ENCODE data around the gene RAB44.

- TF ChIP-seq ZBTB33 (IDR thresholded peaks at IDR 0.05; ENCODE audit: borderline replicate concordance, low read depth) (no peak), CTCF (IDR thresholded peaks at IDR 0.05) (no peak), YY1 (IDR thresholded peaks at IDR 0.05; ENCODE audit: low read depth) (no peak), REST (IDR thresholded peaks at IDR 0.05; ENCODE audit: low read depth, low read length) (no peak), TAF1 (IDR thresholded peaks at IDR 0.05; ENCODE audit: borderline replicate concordance, low read depth, low read length) (no peak), CHD2 (IDR thresholded peaks at IDR 0.05; ENCODE audit: low read length, partially characterized antibody) (no peak), EZH2phosphoT487 (IDR thresholded peaks at IDR 0.05; ENCODE audit: borderline replicate concordance, low read depth) (no peak), MAX (IDR thresholded peaks at IDR 0.05; ENCODE audit: low read depth) (no peak), GABPA (IDR thresholded peaks at IDR 0.05; ENCODE audit: low read depth) (no peak), FOXJ3 (CRISPR knock-in tag; IDR thresholded peaks at IDR 0.05) (no peak), FOSL2 (IDR thresholded peaks at IDR 0.05; ENCODE audit: borderline replicate concordance, low read depth) (no peak), POLR2AphosphoS5 (IDR thresholded peaks at IDR 0.05; ENCODE audit: low read depth, low read length) (no peak)
Measured at GRCh38 chr6:36739947-36740817, 42.6 kb downstream of the RAB44 start.

Data from SK-N-SH (cell line).